NCI-H82 treated with DMSO at 0.1 percent for 48 hours (cell line): Measurements from ENCODE around the gene TFPT.
A peak's percentile ranks its signal among the peaks of the same experiment; 100 is the strongest.

Experiments used
- DNase-seq: peaks from one replicate; lab custom pipeline; 2025; ENCODE audit not compliant: unreplicated experiment; lab: John Stamatoyannopoulos, UW

Gene TFPT, protein sequence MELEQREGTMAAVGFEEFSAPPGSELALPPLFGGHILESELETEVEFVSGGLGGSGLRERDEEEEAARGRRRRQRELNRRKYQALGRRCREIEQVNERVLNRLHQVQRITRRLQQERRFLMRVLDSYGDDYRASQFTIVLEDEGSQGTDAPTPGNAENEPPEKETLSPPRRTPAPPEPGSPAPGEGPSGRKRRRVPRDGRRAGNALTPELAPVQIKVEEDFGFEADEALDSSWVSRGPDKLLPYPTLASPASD

DNA sequence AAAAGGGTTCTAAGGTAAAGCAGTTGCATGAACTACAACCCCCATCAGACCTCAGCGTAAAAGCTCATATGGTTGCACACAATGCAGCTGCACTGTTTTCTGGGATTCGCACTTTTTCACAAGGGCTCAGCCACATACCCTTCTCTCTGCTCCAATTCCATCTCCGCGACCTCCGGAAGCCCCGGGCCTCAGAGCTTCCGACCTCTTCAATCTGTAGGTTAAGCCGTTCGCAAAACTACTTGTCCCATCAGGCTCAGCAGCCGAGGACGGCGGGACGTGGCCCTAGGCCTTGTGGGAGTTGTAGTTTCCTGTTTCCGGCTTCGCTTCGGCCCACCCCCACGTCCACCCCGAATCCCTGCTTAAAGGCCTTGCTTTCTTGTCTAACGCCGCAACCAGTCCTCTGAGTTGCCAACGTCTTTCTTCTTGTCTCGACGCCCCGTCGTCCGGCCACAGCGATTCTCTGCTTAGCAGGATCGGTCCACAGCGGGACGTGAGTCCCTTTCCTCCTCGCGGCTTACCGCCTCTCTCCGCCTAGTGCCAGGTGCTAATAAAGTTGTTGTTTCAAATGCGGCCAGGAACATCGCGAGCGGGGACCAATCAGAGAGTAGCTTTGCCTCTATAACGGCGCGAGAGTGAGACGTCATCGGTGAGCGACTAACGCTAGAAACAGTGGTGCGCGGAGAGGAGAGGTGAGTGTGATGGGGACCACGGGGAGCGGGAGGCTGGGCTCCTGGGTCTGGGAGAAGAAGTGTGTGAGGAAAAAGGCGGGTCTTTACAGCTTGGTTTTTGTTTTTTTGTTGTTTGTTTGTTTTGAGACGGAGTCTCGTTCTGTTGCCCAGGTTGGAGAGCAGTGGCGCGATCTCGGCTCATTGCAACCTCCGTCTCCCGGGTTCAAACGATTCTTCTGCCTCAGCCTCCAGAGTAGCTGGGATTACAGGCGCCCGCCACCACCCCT lies at the start of gene TFPT, which contains the start of gene PRPF31:
Gene TFPT (minus strand): TSS at position 549 of the 955 bp plus-strand sequence. CDS start 388 bp downstream, at position 161.
Gene PRPF31 (plus strand): TSS at position 646 of the 955 bp plus-strand sequence. CDS start 2,525 bp downstream, outside the sequence.
- DNase-seq: peak; percentile 95

DNA sequence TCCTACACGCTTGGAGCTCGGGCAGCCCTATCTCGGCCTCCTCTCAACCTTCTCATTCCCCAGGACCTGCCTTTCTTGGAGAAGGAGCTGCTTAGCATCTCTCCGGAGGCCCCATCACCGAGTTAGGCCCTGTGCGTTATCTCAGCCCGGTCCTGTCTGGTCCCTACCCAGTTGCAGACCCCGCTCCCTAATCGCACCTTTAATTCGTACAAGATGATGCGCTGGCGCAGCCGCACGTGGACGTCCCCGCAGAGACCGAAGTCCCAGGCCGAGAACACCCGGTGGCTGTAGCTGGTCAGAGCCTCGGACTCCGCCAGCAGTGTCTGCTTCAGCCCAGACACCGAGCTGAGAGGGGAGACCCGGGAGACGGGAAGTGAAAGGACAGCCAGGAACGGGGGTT lies 49.8 kb upstream of the TFPT start:
- no peak for DNase-seq

DNA sequence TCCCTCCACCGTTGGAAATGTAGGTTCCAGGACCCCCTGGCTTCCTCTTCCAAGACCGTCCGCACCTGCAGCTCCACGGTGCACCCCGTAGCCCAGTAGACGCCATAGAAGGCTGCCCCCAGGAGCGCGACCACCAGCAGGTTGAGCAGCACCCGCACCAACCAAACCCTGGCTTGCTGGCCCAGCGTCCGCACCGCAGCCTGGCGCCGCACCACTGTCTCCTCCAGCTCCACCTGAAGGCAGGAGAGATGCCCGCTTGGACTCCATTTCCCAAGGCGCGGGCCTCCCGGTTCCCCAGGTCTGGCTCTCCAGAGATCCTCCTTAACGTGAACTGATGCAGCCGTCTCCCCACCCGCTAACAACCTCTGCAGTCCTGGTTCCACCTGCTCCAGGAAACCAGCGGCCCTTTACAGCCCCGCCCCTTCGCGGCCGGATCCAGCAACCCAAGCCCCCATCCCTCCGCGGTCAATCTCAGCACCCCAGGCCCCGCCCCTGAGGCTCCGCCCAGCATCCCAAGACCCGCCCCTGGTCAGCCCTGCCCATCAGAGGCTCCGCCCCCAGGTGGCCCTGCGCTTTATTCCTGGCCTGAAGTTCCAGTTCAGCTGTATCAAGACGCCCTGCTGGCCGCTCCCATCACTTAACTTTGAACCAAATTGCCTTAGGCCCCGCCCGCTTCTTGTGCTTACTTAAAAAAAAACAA lies 49.1 kb upstream of the TFPT start:
- no peak for DNase-seq

DNA sequence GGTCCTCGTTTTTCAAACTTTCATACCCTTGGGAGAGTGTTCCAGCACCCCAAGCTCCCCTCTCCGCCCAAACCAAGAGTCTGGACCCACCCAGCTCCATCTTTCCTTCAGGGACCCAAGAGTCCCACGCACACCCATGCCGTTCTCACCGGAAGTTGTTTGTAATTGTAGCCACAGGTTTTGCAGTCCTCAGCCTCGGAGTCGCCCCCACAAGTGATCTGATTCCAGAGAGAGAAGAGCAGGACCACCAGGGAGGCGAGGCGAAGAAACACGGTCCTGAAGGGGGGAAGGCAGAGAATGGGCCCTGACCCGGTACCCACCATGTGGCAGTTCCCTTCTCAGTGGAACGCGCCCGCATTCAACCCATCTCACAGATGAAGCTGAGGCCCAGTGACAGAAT lies 47.4 kb upstream of the TFPT start:
- no peak for DNase-seq

DNA sequence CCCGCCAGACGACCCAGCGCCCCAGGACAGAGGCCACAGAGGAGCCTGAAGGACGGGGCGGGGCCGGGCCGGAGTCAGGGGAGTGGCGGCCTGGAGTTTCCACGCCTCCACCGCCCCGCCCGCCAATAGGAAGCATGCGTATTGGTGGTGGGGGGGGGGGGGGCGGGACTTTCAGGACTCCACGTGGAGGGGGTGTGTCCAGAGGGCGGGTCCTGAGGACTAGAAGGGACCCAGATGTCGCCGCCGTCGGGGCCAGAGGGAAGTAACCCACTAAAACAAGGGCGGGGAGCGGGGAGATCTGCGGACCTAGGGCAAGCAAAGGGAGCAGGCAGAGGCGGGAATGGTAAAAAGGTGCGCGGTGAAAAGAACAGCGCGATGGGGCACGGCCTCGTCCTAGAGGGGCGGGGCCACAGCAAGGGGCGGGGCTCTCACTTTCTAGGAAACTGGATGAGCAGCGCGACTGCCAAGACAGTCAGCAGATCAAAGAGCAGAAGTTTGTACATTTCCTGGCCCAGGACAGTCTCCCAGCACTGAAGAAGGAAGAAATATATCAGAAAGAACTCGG lies 46.9 kb upstream of the TFPT start:
- peak; percentile 72 for DNase-seq

DNA sequence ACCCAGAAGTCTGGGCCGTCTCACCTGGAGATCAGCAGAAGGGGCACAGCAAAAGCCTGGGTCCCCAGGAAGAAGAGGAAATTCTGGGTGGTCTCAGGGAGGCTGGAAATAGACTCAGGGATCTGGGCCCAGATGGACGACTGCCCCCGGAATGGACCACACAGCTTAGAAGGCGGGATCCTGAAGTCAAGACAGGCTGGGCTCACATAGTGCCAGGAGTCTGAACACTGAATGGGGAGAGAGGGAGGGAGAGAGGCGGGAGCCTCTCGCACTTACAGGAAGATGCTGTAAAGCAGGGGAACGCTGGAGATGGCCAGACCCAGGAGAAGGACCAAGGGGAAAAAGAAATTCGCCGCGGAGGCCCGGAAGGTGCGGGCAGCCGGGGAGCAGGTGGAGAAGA lies 45.4 kb upstream of the TFPT start:
- DNase-seq: no peak

DNA sequence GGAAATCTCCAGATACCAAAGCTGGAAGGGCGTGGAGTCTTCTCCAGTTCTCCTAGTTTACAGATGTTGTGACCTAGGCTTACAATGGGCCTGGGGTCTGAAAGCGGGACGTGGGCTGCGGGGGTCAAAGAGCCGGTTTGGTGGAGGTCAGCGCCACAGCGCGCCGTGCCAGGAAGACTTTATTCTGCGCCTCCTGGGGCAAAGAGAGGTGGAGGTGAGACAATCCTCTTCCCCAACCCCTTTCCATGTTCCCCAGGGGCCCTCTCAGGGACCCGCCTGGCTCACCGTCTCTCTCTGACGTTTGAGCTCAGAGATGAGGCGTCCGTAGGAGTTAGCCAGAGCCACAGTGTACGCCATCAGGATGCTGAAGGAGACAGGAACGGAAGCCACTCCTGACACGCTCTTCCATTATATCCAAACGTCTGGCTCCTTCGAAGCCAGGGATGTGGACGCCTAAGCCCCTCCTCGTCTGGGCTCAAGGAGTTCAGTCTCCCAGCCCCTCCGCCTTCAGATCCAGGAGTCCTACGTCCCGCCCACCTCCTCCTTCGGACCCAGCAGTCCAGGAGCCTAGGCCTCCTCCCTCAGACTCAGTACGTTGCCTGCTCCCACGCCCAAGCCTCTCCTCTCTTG lies 44.8 kb upstream of the TFPT start:
- DNase-seq: no peak

DNA sequence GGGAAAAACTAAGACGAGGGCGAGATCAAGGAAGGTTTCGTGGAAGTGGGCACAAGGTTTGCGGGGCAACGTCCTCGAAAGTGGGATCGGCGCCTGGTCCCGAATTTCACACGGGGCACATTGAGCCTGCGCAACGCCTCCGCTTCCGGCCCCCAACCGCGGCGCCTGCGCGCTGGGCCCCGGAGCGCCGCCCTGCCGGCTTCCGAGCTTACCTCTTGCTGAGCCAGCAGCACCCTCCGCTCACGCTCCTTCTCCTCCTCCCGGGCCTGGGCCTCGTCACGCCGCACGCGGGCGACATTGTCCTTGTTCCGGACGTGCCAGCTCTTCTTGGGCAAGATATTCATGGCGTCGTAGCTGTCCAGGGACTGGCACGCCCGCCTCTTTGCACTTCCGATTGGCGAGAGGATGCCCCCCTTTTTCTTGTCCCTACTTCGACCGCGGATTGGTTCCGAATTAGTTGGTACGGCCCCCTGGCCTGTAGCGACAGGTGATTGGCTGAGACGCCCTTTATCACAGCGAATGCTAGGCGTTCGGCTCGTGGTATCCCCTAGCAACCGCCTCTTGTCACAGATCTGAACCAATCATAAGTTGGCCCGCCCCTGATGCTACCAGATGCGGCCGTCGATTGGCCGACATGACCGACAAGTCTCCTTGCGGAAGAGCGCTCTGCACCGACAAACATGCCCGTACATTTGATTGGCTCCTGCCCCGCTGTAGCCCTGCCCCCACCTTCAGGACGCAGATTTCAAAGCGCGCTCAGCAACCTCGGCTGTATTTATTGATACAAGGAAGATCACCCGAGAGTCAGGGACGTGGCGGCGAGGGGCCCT lies 44.1 kb upstream of the TFPT start, which contains the start of gene LENG1:
Gene LENG1 (minus strand): TSS at position 370 of the 830 bp plus-strand sequence. CDS start 26 bp downstream, at position 344.
- peak; percentile 100 for DNase-seq

DNA sequence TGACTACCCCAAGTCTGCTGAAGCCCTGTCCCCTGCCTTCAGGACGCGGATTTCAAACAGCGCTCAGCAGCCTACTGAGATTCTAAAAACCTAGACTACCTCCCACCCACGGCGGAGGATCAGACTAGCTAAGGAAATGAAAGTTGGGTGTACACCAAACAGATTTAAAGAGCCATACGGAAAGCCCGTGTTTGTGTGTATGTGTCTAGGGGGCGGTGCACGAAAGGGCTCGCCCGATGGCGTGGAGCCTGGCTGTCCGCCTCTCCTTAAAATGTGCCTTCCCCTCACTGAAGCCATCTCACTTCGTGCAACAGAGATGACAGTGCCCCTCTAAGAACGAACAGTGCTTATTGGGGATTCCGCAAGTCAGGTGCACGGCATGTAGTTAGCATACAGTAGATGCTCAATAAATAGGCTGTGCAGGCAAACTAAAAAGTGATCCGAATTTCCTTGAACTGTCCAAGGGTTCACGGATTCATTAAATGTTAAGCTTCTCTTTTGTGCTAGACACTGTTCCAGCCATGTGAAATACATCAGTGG lies 43.4 kb upstream of the TFPT start:
- DNase-seq: no peak

DNA sequence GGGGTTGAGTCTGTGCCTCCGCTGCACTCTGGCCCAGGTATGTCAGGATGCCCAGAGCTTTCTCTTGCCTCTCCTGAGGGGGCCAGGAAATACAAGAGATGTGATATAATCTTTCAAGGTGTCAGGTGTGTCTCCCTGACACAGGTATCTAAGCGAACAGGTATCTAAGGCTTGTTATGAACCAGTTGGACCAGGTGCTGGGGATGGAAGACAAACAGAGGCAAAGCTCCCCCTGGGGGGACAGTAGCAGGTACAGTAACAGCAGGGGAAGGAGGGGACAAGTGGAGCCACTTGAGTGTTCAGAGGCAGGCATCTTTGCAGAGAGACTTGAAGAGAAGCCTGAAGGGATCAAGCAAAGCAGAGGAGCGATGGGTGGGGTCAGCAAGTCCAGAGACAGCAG lies 41.5 kb upstream of the TFPT start:
- DNase-seq: no peak

DNA sequence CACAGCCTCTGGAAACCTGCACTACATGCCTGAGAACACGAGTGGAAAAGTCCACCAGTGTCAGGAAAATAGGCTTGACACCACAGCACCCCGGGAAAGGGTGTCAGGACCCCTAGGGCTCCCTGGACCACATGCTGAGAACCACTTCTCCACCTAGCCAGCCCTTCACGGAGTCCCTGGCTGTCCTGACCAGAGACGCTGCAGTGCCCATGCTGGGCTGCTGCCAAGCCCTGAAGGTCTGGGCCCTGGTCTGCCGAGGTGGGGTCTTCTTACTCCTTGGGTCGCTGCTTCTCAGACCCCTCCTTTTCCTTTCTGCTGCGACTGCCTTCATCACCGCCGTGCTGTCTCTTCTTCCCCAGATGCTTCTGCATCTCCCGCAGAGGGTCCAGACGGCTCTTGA lies 41.0 kb upstream of the TFPT start:
- DNase-seq: no peak

DNA sequence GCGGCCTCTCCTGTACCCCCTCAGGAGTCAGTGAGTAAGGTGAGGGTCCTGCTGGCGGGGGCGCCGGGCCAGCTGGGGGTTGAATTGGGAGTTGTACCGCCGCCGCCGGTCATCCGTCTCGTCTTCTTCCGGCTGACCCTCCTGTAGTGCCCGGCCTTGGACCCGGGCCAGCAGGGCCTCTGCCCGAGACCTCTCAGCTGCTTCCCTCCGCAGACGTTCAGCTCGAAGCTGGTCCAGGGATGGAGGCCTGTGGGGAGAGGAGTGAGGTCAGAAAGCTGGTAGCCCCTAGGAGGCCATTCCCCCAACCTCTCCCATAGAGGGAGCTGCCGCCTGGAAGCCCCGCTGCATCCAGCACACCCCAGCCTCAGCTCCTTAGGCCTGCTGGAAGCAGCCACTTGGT lies 40.2 kb upstream of the TFPT start:
- no peak for DNase-seq

DNA sequence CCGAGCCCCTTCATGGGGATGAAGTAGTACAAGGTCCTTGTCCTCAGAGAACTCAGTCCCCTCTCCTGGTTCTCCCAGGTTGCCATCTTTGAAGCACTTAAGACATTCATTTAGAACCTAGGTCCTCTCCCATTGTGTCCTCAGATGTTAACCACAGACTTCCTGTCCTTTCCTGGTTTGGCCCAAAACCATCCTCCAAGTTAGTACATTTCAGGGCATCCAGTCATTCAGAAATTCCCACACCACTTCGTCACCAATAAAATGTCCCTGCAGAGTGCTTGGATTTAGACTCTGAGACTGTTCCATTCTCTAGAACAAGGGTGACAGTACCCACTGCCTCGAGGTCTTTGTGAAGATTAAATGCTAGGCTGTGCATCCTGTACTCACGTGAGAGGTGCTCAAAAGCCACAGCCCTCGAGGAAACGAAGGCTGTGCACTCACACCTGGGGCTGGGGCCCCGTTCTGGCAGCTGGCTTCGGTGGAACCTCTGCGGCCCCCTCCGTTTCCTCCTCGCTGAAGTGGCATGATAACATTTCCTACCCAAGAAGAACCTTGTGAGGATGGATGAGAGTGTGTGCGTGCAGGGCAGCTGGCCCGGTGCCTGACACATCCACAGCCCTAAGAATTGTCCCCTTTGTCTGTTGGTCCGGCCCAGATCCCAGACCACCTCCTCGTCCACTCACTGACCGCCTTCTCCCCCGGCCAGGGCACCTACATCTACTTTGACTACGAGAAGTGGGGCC lies 39.3 kb upstream of the TFPT start:
- no peak for DNase-seq

DNA sequence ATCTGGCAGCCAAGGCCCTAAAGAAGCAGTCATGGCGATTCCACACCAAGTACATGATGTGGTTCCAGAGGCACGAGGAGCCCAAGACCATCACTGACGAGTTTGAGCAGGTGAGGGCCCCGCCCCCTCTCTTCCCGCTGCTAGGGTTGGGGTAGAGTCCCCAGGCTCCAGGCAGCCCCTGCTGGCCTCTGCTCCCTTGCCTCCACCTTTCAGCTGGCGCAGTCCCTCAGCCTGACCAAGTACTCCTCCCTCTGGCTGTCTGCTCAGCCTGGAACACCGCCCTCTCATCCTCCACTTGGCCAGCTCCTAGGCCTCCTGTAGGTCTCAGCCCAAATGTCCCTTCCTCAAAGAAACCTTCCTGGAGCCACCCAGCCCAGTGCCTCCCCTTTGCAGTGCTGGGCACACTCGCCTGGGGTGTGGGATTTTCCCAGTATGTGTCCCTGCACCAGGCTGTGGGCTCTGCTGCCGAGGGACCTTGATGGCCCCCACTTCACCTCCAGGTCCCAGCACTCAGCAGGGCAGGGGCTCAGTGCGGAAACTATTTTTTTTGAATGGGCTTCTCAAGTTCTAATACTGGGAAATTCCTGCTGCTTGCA lies 38.4 kb upstream of the TFPT start:
- no peak for DNase-seq

DNA sequence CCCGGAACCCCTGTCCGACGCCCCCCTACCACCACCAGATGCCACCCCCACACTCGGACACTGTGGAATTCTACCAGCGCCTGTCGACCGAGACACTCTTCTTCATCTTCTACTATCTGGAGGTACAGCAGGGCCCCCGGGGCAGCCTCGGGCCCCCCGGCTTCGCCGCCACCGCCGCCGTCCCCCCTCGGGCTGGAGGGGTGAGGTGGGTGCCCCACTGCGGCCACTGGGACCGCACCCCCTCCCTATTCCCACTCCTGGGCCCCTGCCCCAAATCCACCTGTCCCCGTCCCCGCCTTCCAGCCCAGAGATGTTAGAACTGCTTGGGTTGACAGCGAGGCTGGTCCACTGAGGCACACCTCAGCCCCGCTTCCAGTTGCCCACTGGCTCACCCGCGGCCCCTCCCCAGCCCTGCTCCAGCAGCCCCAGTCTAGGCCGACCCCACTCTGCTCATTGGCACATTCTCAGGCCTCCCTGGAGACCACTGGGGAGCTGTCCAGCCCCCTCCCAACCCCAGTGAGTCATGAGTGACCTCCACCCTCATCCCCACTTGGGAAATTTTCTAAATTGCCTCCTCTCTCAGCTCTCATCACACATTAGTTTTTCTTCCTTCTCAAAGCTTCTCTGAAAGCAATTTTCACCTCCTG lies 37.5 kb upstream of the TFPT start:
- no peak for DNase-seq

DNA sequence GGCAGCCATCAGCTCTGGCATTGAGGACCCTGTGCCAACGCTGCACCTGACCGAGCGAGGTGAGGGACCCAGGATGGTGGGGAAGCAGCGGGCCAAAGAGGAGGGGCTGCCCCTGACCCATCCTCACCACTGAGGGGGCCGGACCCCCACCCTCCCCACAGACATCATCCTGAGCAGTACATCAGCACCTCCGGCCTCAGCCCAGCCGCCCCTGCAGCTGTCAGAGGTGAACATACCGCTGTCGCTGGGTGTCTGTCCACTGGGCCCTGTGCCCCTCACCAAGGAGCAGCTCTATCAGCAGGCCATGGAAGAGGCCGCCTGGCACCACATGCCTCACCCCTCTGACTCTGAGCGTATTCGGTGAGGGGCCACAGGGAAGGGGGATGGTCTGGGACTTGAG lies 36.8 kb upstream of the TFPT start:
- no peak for DNase-seq

DNA sequence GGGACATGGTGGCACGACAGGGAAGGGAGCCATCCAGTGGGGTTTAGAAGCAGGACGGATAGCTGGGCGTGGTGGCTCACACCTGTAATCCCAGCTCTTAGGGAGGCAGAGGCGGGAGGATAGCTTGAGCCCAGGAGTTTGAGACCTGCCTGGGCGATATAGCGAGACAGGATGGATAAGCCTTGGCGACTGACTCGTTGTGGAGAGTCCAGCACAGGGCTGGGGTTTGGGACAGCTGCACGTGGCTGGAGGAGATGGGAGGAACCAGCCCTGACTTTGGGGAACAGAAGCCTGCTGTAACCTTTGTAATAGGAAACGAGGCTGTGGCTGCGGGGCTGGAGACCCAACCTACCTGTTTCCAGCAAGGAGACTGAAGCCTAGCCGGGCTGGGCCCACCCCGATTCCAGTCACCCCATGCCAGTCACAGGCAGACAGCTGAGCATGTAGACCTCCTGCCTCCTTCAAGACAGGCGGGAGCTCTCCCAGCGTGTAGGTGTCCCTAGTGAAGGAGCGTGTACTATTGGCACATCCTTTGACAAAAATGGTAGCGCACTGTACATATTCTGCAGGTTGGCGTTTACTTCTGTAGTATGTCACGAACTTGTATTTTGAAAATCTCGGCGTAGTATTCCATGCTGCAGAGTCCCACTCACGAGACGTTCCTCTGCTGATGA lies 36.0 kb upstream of the TFPT start:
- no peak for DNase-seq
